IMR-90 (cell line): ENCODE results near the gene SCYL2. TPM values are rescaled to one million over a fixed set of nuclear protein-coding genes. Genes with fewer than 3 reads are reported as not detected.

Source experiments
- ATAC-seq: fragments of 200-7000 bp; cut with Tn5 transposase; 2 replicates; pipeline ENCODE4 v1.9.1; 2020; ENCODE audit warnings: low read depth, mild to moderate bottlenecking, moderate library complexity
- BruUV-seq: library from RNA; stranded (reverse); fragments of 400-500 nt; replicated peaks from 2 replicates; lab custom pipeline; 2021; lab: Mats Ljungman, UMichigan
- CTCF ChIA-PET: fragments of 300-600 bp; formaldehyde crosslinking; extraction: SDS; loops from one replicate; lab custom pipeline; 2021; ENCODE audit warnings: antibody characterized with exemption; lab: Yijun Ruan, JAX
- POLR2A ChIA-PET: fragments of 300-600 bp; sonication (Branson Sonifier 250); formaldehyde crosslinking; loops from one replicate; lab custom pipeline; 2022; ENCODE audit warnings: antibody characterized with exemption; ENCODE audit not compliant: unreplicated experiment; lab: Charles Lee
- DNase-seq: peaks from one replicate; pipeline ENCODE4 v3.0.0; 2013
- H2AFZ ChIP-seq: replicated peaks from 2 replicates; pipeline ENCODE3; 2013; ENCODE audit warnings: low read length, mild to moderate bottlenecking; ENCODE audit not compliant: poor library complexity
- H2AK5ac ChIP-seq: 2 replicates; pipeline ENCODE4 v1.6.1; 2013; ENCODE audit warnings: low read depth, low read length, inconsistent platforms
- H2AK9ac ChIP-seq: replicated peaks from 2 replicates; pipeline ENCODE3; 2013; ENCODE audit warnings: mild to moderate bottlenecking, low read depth, low read length, moderate library complexity; ENCODE audit not compliant: poor library complexity
- H2BK120ac ChIP-seq: 2 replicates; pipeline ENCODE4 v1.6.1; 2013; ENCODE audit warnings: low read depth, low read length, inconsistent platforms
- H2BK15ac ChIP-seq: 3 replicates; pipeline ENCODE4 v1.6.1; 2013; ENCODE audit warnings: low read depth, low read length, inconsistent platforms
- H2BK20ac ChIP-seq: 2 replicates; pipeline ENCODE4 v1.6.1; 2013; ENCODE audit warnings: low read depth, mild to moderate bottlenecking, inconsistent platforms, low read length, moderate library complexity
- H2BK5ac ChIP-seq: 2 replicates; pipeline ENCODE4 v1.6.1; 2013; ENCODE audit warnings: mild to moderate bottlenecking, low read depth, low read length, inconsistent platforms; ENCODE audit not compliant: poor library complexity, severe bottlenecking
- H3K14ac ChIP-seq: replicated peaks from 2 replicates; pipeline ENCODE4 v1.6.1; 2013; ENCODE audit warnings: low read depth, low read length, inconsistent platforms
- H3K18ac ChIP-seq: 2 replicates; pipeline ENCODE4 v1.6.1; 2013; ENCODE audit warnings: low read depth, low read length, control low read depth
- H3K23ac ChIP-seq: 2 replicates; pipeline ENCODE4 v1.6.1; 2013; ENCODE audit warnings: low read depth, low read length, inconsistent platforms
- H3K27ac ChIP-seq: 2 replicates; pipeline ENCODE4 v1.5.1; 2013; ENCODE audit warnings: mild to moderate bottlenecking, control low read depth, low read length; ENCODE audit not compliant: insufficient read depth
- H3K27me3 ChIP-seq: 2 replicates; pipeline ENCODE4 v1.6.1; 2013; ENCODE audit warnings: low read length; ENCODE audit not compliant: control insufficient read depth, insufficient read depth
- H3K36me3 ChIP-seq: 2 replicates; pipeline ENCODE4 v1.6.1; 2013; ENCODE audit warnings: low read length, mixed read lengths; ENCODE audit not compliant: control insufficient read depth, insufficient read depth
- H3K4ac ChIP-seq: 2 replicates; pipeline ENCODE4 v1.6.1; 2013; ENCODE audit warnings: low read depth, low read length, inconsistent platforms
- H3K4me1 ChIP-seq: 2 replicates; pipeline ENCODE4 v1.6.1; 2013; ENCODE audit warnings: low read length, mixed read lengths; ENCODE audit not compliant: control insufficient read depth, insufficient read depth
- H3K4me2 ChIP-seq: 2 replicates; pipeline ENCODE4 v1.6.1; 2013; ENCODE audit warnings: low read depth, mild to moderate bottlenecking, control low read depth, low read length, moderate library complexity
- H3K4me3 ChIP-seq: 2 replicates; pipeline ENCODE4 v1.5.1; 2013; ENCODE audit warnings: low read depth, mild to moderate bottlenecking, control low read depth, low read length, moderate library complexity; ENCODE audit not compliant: insufficient read depth
- H3K56ac ChIP-seq: 2 replicates; pipeline ENCODE4 v1.6.1; 2013; ENCODE audit warnings: low read length, inconsistent platforms; ENCODE audit not compliant: insufficient read depth; ENCODE audit errors: extremely low read depth
- H3K79me1 ChIP-seq, 2 experiments: 2 replicates each; pipeline ENCODE4 v1.6.1; 2013; ENCODE audit warnings: low read length in 2 of 2, inconsistent platforms in 1 of 2, low read depth in 1 of 2
- H3K9ac ChIP-seq: 2 replicates; pipeline ENCODE4 v1.6.1; 2013; ENCODE audit warnings: low read depth, low read length, control low read depth
- H3K9me1 ChIP-seq: 2 replicates; pipeline ENCODE4 v1.6.1; 2013; ENCODE audit warnings: low read length, inconsistent platforms; ENCODE audit not compliant: insufficient read depth
- H3K9me3 ChIP-seq: 2 replicates; pipeline ENCODE4 v1.6.1; 2013; ENCODE audit warnings: low read length; ENCODE audit not compliant: control insufficient read depth, insufficient read depth
- H4K20me1 ChIP-seq: 2 replicates; pipeline ENCODE4 v1.6.1; 2013; ENCODE audit warnings: low read length, inconsistent platforms; ENCODE audit not compliant: insufficient read depth
- H4K5ac ChIP-seq: 2 replicates; pipeline ENCODE4 v1.6.1; 2013; ENCODE audit warnings: mild to moderate bottlenecking, low read depth, low read length, control low read depth
- H4K8ac ChIP-seq, 2 experiments: 2 replicates each; pipeline ENCODE4 v1.6.1; 2013; ENCODE audit warnings: low read depth in 2 of 2, low read length in 2 of 2, control low read depth in 1 of 2, inconsistent platforms in 1 of 2
- H4K91ac ChIP-seq: 2 replicates; pipeline ENCODE4 v1.6.1; 2013; ENCODE audit warnings: low read depth, low read length, inconsistent platforms; ENCODE audit not compliant: insufficient read depth
- BHLHE40 ChIP-seq: fragments of 150-350 bp; IDR thresholded peaks from 2 replicates; pipeline ENCODE4 v1.6.1; 2016; ENCODE audit warnings: mild to moderate bottlenecking, low read depth, low read length
- CEBPB ChIP-seq: IDR thresholded peaks from 2 replicates; pipeline ENCODE4 v1.6.1; 2012; ENCODE audit warnings: low read depth, low read length, improper control_type of control experiment
- CHD1 ChIP-seq: IDR thresholded peaks from 2 replicates; pipeline ENCODE4 v1.6.1; 2012; ENCODE audit warnings: low read depth, low read length, improper control_type of control experiment
- CTCF ChIP-seq: conservative IDR thresholded peaks from 2 replicates; pipeline ENCODE4 v1.5.1; 2012; ENCODE audit warnings: mild to moderate bottlenecking, low read depth, low read length, improper control_type of control experiment
- ELK1 ChIP-seq: fragments of 150-350 bp; IDR thresholded peaks from 2 replicates; pipeline ENCODE4 v1.6.1; 2016; ENCODE audit warnings: low read depth, mild to moderate bottlenecking, low read length, moderate library complexity, borderline replicate concordance
- FOS ChIP-seq: fragments of 150-350 bp; IDR thresholded peaks from 2 replicates; pipeline ENCODE4 v1.6.1; 2016; ENCODE audit warnings: low read depth, low read length
- MAFK ChIP-seq: IDR thresholded peaks from 2 replicates; pipeline ENCODE4 v1.6.1; 2012; ENCODE audit warnings: low read depth, low read length, improper control_type of control experiment
- MAZ ChIP-seq: IDR thresholded peaks from 2 replicates; pipeline ENCODE4 v1.6.1; 2012; ENCODE audit warnings: low read depth, mild to moderate bottlenecking, low read length, improper control_type of control experiment, moderate library complexity, borderline replicate concordance
- MXI1 ChIP-seq: IDR thresholded peaks from 2 replicates; pipeline ENCODE4 v1.6.1; 2012; ENCODE audit warnings: low read depth, mild to moderate bottlenecking, low read length, moderate library complexity, borderline replicate concordance
- NFE2L2 ChIP-seq: fragments of 150-350 bp; IDR thresholded peaks from 2 replicates; pipeline ENCODE4 v1.6.1; 2016; ENCODE audit warnings: low read depth, mild to moderate bottlenecking, low read length
- POLR2A ChIP-seq: IDR thresholded peaks from 2 replicates; pipeline ENCODE4 v1.6.1; 2012; ENCODE audit warnings: mild to moderate bottlenecking, low read depth, low read length
- RAD21 ChIP-seq: IDR thresholded peaks from 2 replicates; pipeline ENCODE4 v1.6.1; 2012; ENCODE audit warnings: low read length, improper control_type of control experiment
- RCOR1 ChIP-seq: IDR thresholded peaks from 2 replicates; pipeline ENCODE4 v1.6.1; 2012; ENCODE audit warnings: mild to moderate bottlenecking, low read length, improper control_type of control experiment; ENCODE audit not compliant: insufficient replicate concordance
- RFX5 ChIP-seq: IDR thresholded peaks from 2 replicates; pipeline ENCODE4 v1.8.0; 2012; ENCODE audit warnings: low read depth, mild to moderate bottlenecking, low read length, moderate library complexity
- SMC3 ChIP-seq: fragments of 150-350 bp; IDR thresholded peaks from 2 replicates; pipeline ENCODE4 v1.6.1; 2016; ENCODE audit warnings: low read depth, mild to moderate bottlenecking, antibody characterized with exemption, low read length, moderate library complexity
- USF2 ChIP-seq: fragments of 150-350 bp; IDR thresholded peaks from 2 replicates; pipeline ENCODE4 v1.6.1; 2017; ENCODE audit warnings: mild to moderate bottlenecking, antibody characterized with exemption, low read length, low read depth
- WGBS, 2 experiments: methylation state at CpG; one replicate each; pipeline versions ENCODE4 v1.1.5 to v1.1.7; 2013; ENCODE audit warnings: missing lambda C conversion rate in 2 of 2; ENCODE audit not compliant: insufficient read length in 1 of 2; ENCODE audit errors: extremely low coverage in 2 of 2; 5-methylcytosine and 5-hydroxymethylcytosine counted together
- dilution Hi-C: fragments of 300-500 bp; cut with HindIII; formaldehyde crosslinking; loops from one replicate; pipeline ENCODE4 v1.14.3; 2018; ENCODE audit warnings: low sequenced_read_pairs; ENCODE audit not compliant: unreplicated experiment
- in situ Hi-C: fragments of 300-500 bp; cut with MboI; formaldehyde crosslinking; loops from 3 replicates; pipeline ENCODE4 v1.14.3; 2019; ENCODE audit warnings: low sequenced_read_pairs, inconsistent platforms, mixed read lengths
- intact Hi-C: fragments of 100-400 bp; cut with micrococcal nuclease; formaldehyde crosslinking; loops from 2 replicates; pipeline ENCODE4 v1.10.0; 2022
- polyA plus RNA-seq, 3 experiments: library from polyadenylated mRNA; depleted of rRNA; stranded (reverse); fragments of >200 nt; gene quantifications; 2 replicates each; pipeline ENCODE4 v1.2.3, GENCODE V29; 2012; ENCODE audit warnings: low replicate concordance in 1 of 3
- total RNA-seq: library from RNA; depleted of rRNA; stranded (reverse); fragments of >200 nt; gene quantifications from 2 replicates; pipeline ENCODE4 v1.2.3, GENCODE V29; 2012

SCYL2 gene
- total and polyA plus RNA-seq, 2 of the 4 experiments (the other 2 are of a cell fraction), result 15.3 to 52.0 TPM

GRCh38 chr12:100364324-100364723, 97.3 kb downstream of the SCYL2 start:
- ATAC-seq (no peak), DNase-seq (no peak)
- Histone ChIP-seq H3K9me3 (no peaks in the 10 kb centered on the region), H4K20me1 (no peaks in the 10 kb centered on the region), H3K79me1 (no peaks in the 10 kb centered on the region), H3K4me1 (no peaks in the 10 kb centered on the region), H2BK20ac (no peak overlapping the region), H3K14ac (no peak overlapping the region), H3K27ac (no peak overlapping the region), H2BK15ac (no peak overlapping the region), H3K23ac (no peak overlapping the region), H3K9me1 (no peaks in the 10 kb centered on the region), H2BK5ac (no peak overlapping the region), H4K5ac (no peak overlapping the region), H4K8ac (no peak overlapping the region), H3K4me2 (no peak overlapping the region), H3K18ac (no peak overlapping the region), H2AK5ac (no peak overlapping the region), H2AFZ (no peak overlapping the region), H3K9ac (no peak overlapping the region), H4K91ac (no peak overlapping the region), H2AK9ac (no peak overlapping the region), H3K4ac (no peak overlapping the region), H3K27me3 (peaks cover 8% of the 10 kb centered on the region; the same call in 1 of the 2 replicates), H2BK120ac (no peak overlapping the region), H3K56ac (no peak overlapping the region), H3K4me3 (no peak overlapping the region), H3K36me3 (no peaks in the 10 kb centered on the region)
- TF ChIP-seq SMC3, result no peak
- TF ChIP-seq CHD1, result no peak
- no peak for TF ChIP-seq FOS
- TF ChIP-seq RAD21, result no peak
- no peak for TF ChIP-seq BHLHE40
- TF ChIP-seq NFE2L2, result no peak
- TF ChIP-seq RFX5, result no peak
- no peak for TF ChIP-seq MAFK
- no peak for TF ChIP-seq MXI1
- no peak for TF ChIP-seq MAZ
- no peak for TF ChIP-seq CTCF
- TF ChIP-seq CEBPB, result no peak
- no peak for TF ChIP-seq POLR2A
- TF ChIP-seq USF2, result no peak
- TF ChIP-seq ELK1, result no peak
- TF ChIP-seq RCOR1, result no peak
- POLR2A ChIA-PET, result no interaction called here
- intact Hi-C loops (no loop called here), in situ Hi-C loops (loop anchor here (25.0 kb wide), 1 partner anchor 173 kb away; no protein-coding TSS in a partner anchor), dilution Hi-C loops (no loop called here)
- CTCF ChIA-PET, result no interaction called here
- no TSS peak for BruUV-seq
- WGBS, 2 experiments, result 75% methylated on average over 2 of the region's 4 CpGs; no CpG with 5 or more reads in 1 of the 2 experiments
